ENCODE results near the gene ADGRB3.

ADGRB3 gene

DNA sequence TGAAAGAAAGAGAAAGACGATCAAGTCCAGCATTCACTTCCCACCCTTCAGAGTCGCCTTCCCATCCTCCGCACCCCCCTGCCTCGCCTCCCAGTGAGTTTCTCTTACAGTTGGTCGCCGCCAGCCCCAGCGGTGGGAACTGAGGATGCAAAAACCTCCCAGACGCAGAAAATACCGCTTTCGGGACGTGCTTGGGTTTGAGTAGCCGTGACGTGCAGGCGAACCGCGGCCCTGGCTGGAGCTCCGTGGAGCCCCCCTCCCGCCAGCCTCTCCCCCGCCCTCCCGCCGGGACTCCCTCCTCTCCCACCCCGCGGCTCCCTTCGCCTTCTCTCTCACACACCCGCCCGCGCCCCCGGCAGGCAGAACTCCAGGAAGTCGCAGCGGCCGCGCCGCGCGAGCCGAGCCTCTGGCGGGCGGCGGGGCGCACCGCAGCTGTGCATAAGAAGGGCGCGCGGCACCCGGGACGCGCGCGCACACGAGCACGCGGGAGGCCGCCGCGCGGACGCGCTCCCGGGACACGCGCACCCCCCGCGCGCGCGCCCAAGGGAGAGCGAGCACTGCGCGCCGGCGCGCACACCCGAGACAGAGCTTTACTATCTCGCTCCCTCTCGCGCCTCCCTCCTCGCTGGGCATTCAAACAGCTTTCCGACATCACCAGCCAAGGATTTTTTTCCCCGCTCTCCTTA lies at the start of gene ADGRB3:
ADGRB3 (plus strand) TSS at position 557 of the 686 bp plus-strand sequence. CDS start 3,394 bp downstream, outside the sequence.
- in situ Hi-C loops (cut with MboI; ENCODE audit: low sequenced_read_pairs): no loop called here

- in situ Hi-C loops (cut with MboI; ENCODE audit: low sequenced_read_pairs): no loop called here
Measured at GRCh38 chr6:68593558-68593957, 41.5 kb upstream of the ADGRB3 start.

DNA sequence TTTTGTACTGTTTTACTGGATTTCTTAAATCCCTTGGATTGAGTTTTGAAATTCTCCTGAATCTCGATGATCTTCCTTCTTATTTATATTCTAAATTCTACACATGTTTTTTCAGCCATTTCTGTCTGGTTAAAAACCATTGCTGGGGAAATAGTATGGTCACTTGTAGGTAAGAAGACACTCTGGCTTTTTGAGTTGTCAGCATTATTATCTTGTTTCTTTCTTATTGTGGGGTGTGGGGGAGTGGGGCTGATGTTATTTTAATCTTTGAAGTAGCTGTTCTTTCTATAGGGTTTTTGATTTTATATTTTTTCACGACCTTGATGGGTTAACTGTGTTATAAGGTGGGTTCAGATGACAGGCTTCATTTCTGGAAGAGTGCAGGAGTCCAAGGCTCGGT lies 37.4 kb upstream of the ADGRB3 start:
- in situ Hi-C loops (cut with MboI; ENCODE audit: low sequenced_read_pairs): no loop called here

- in situ Hi-C loops (cut with MboI; ENCODE audit: low sequenced_read_pairs): no loop called here
Measured at GRCh38 chr6:68615938-68616337, 19.1 kb upstream of the ADGRB3 start.

DNA sequence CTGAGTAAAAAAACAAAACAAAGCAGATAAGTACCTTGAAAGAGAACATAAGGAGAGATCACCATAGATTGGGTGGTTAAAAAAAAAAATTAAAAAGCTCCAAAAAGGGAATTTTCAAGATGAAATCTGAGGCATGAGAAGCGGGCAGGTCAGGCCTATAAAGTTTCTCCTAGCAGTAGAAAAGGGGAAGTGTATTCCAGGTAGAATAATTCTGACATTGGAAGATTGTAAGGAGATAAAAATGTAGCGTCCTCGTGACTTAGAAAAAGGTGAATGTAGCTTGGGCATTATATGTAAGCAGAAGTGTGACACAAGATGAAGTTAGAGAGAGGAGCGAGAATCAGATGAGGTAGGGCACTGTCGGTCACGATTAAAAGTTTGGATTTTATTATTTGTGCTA lies 9.1 kb upstream of the ADGRB3 start:
- in situ Hi-C loops (cut with MboI; ENCODE audit: low sequenced_read_pairs): no loop called here

DNA sequence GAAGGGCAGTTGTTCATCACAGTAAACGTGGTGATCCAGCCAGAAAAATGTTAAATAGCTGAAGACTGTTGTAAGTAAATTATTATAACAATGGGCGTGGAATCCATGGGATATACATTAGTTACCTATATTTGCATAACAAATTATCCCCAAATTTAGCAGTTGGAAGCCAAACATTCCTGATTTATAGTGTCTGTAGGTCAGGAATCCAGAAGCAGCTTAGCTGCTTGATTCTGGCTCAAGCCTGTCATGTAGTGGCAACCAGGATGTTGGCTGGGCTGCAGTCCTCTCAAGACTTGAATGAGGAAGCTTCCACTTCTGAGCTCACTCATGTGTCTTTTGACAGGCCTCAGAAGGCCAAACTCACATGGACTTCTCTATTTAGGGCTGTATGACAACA lies 6.9 kb upstream of the ADGRB3 start:
- in situ Hi-C loops (cut with MboI; ENCODE audit: low sequenced_read_pairs): no loop called here

GRCh38 chr6:68632734-68633133 lies 2.3 kb upstream of the ADGRB3 start:
- in situ Hi-C loops (cut with MboI; ENCODE audit: low sequenced_read_pairs): no loop called here

- in situ Hi-C loops (cut with MboI; ENCODE audit: low sequenced_read_pairs): no loop called here
Measured at GRCh38 chr6:68633281-68633971, 1.7 kb upstream of the ADGRB3 start.

DNA sequence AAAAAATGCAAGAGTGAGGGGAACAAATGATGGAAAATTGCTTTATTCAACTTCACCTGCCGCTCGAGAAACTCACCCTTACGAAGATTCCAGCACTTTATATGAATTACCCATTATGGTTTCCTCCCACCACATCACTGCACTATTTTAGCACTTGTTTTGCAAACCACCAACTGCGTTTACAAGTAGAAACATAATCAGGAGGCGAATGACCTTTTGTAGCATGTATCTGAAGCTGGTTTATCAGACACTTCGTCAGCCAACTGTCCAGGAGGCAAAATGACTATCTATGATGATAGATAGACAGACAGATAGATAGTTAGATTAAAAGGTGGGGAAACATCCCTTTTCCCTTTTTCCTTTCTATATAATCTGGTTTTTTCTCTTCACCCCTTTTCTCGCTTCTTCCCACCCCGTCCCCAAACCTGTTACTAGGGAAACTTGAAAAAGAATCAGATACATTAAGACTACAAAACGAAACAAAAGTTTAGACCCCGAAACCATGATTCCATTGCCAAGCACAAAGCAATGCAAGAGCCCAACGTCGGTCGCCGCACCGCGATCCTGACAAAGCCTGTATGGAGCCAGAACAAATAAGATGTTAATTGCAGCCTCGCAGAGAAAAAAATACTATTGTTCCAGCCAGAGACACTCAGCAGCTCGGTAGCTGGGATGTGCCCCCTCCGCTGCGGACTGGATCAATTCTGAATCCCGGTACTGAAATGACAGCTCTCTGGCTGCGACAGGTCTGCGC lies 933 bp upstream of the ADGRB3 start:
- in situ Hi-C loops (cut with MboI; ENCODE audit: low sequenced_read_pairs): no loop called here

DNA sequence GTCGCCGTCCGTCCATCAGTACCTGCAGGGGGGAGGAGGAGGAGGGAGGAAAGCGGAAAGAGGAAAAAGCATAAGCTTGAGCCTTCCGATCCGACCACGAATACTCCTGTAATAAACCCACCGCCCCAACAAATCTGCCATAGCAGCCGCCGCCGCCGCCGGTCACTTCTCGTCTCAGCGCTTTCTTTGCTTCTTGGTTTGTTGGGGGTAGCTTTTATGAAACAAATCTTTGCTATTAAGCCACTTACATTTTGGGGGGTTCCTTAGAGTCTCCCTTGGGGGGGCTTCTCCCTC lies 277 bp downstream of the ADGRB3 start:
- in situ Hi-C loops (cut with MboI; ENCODE audit: low sequenced_read_pairs): no loop called here

DNA sequence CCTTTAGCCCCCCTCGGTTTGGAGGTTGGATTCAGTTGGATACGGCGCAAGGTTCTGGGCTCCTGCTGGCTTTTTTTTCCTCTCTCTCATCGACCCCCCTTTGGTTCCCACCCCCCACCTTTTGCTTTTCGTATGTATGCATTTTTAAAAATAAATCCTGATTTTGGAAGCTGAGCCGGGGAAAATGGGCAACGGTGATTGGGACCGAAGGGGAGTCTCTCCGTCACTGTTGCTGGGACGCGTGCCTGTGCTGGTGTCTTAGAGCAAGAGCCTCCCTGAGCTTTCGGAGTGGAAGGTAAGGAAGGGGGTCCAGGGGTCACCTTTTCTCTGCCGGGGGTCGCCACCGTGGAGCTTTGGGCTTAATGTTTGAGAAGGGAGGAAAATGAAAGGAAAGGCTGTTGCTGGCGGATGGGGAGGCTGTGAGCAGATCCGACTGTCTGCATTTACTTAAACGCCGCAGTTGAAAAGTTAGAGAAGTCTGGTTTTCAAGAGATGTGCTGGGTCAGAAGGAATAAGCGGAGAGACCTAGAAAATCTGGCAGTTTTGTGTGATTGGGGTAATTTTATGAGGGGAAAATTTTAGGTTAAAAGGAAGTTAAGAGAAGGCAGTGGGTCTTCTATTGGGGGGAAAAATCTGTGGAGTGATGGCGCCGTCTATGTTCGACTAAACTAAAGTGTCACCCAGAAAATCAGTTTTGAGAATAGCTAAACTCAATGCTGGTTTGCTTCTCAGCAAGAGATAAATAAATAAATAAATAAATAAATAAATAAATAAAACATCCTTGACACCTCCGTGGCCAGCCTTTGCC lies 828 bp downstream of the ADGRB3 start:
- in situ Hi-C loops (cut with MboI; ENCODE audit: low sequenced_read_pairs): no loop called here

GRCh38 chr6:68636666-68637065 lies 1.6 kb downstream of the ADGRB3 start:
- in situ Hi-C loops (cut with MboI; ENCODE audit: low sequenced_read_pairs): no loop called here

GRCh38 chr6:68637071-68637470 lies 2.0 kb downstream of the ADGRB3 start:
- in situ Hi-C loops (cut with MboI; ENCODE audit: low sequenced_read_pairs): no loop called here

GRCh38 chr6:68637782-68638181 lies 2.7 kb downstream of the ADGRB3 start:
- in situ Hi-C loops (cut with MboI; ENCODE audit: low sequenced_read_pairs): no loop called here

GRCh38 chr6:68638230-68638900 lies 3.3 kb downstream of the ADGRB3 start:
- in situ Hi-C loops (cut with MboI; ENCODE audit: low sequenced_read_pairs): no loop called here

DNA sequence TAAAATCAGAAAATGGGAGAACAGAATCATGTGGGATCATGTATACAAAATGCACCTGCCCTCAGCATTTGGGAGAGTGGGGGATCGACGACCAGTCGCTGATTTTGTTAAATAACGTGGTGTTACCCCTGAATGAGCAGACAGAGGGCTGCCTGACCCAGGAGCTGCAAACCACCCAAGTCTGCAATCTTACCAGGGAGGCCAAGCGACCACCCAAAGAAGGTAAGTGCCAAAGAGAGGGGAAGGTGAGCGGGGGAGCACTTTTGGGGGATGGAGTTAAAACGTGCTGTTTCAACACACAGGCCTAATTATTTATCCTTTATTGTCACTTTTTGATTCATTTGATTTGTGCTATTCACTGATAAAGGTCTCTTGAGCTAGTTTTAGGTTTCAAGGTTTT lies 4.1 kb downstream of the ADGRB3 start:
- in situ Hi-C loops (cut with MboI; ENCODE audit: low sequenced_read_pairs): no loop called here

- in situ Hi-C loops (cut with MboI; ENCODE audit: low sequenced_read_pairs): no loop called here
Measured at GRCh38 chr6:68639826-68640490, 4.9 kb downstream of the ADGRB3 start.

- in situ Hi-C loops (cut with MboI; ENCODE audit: low sequenced_read_pairs): no loop called here
Measured at GRCh38 chr6:68640491-68640835, 5.4 kb downstream of the ADGRB3 start.

DNA sequence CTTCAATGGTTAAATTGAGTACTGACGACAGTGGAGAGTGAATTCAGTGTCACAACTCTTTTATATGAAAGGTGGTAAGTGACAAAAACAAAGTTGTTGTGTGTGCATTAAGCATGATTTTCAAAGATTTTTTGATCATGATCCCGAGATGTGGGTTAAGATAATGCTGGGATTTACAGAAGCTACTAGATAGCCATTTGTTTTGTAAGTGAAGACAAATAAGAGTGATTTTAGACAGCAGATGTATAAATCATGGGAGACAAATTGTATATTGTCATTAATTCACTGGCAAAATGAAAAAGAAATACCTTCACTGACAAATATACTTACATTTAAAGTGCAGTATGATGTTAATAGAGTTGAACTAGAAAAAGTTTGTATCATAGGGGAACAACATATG lies 6.1 kb downstream of the ADGRB3 start:
- in situ Hi-C loops (cut with MboI; ENCODE audit: low sequenced_read_pairs): no loop called here

GRCh38 chr6:68642081-68642480 lies 7.0 kb downstream of the ADGRB3 start:
- in situ Hi-C loops (cut with MboI; ENCODE audit: low sequenced_read_pairs): no loop called here
